ENCODE data around the gene ARRB1. TPM values are rescaled to one million over a fixed set of nuclear protein-coding genes. Genes with fewer than 3 reads are reported as not detected.
A peak's percentile ranks its signal among the peaks of the same experiment; 100 is the strongest.

The ARRB1 gene
- polyA plus RNA-seq, 4 donors, result 20.0 to 41.5 (median 31.1) TPM

GRCh38 chr11:75289919-75290318 lies 61.5 kb downstream of the ARRB1 start:
- no peaks in the 10 kb centered on the region for H3K9me3 ChIP-seq (ENCODE audit: control insufficient read depth in 2 of 2, insufficient read depth in 1 of 2, low read depth in 1 of 2, low read length in 1 of 2)
- DNase-seq (no peak), FAIRE-seq (no peak)
- WGBS, 3 donors, result 92 to 97% (median 93%) methylated on average over 12 of the region's 12 CpGs
- H3K27ac ChIP-seq (ENCODE audit: low read depth in 1 of 3, low read length in 2 of 3), result no peak overlapping the region
- no peaks in the 10 kb centered on the region for H3K4me1 ChIP-seq (ENCODE audit: control insufficient read depth in 3 of 3, insufficient read depth in 2 of 3, low read depth in 1 of 3, low read length in 2 of 3)
- H3K36me3 ChIP-seq (ENCODE audit: control insufficient read depth in 3 of 3, insufficient read depth in 2 of 3, low read depth in 1 of 3, low read length in 3 of 3), result peaks cover 5 to 80% (median 7%) of the 10 kb centered on the region in 3 donors
- H3K4me3 ChIP-seq (ENCODE audit: low read depth in 1 of 3, low read length in 3 of 3), result no peak overlapping the region
- no peaks in the 10 kb centered on the region for H3K27me3 ChIP-seq (ENCODE audit: control insufficient read depth in 3 of 3, insufficient read depth in 3 of 3, low read length in 3 of 3)

- DNase-seq, result no peak
- Histone ChIP-seq H3K9me3 (ENCODE audit: control insufficient read depth in 2 of 2, insufficient read depth in 1 of 2, low read depth in 1 of 2, low read length in 1 of 2) (no peaks in the 10 kb centered on the region), H3K27ac (ENCODE audit: low read depth in 1 of 3, low read length in 2 of 3) (no peak overlapping the region), H3K4me3 (ENCODE audit: low read depth in 1 of 3, low read length in 3 of 3) (no peak overlapping the region), H3K36me3 (ENCODE audit: control insufficient read depth in 3 of 3, insufficient read depth in 2 of 3, low read depth in 1 of 3, low read length in 3 of 3) (peaks cover 5 to 81% (median 7%) of the 10 kb centered on the region in 3 donors), H3K27me3 (ENCODE audit: control insufficient read depth in 3 of 3, insufficient read depth in 3 of 3, low read length in 3 of 3) (no peaks in the 10 kb centered on the region), H3K4me1 (ENCODE audit: control insufficient read depth in 3 of 3, insufficient read depth in 2 of 3, low read depth in 1 of 3, low read length in 2 of 3) (no peaks in the 10 kb centered on the region)
- WGBS, 3 donors, result 81 to 92% (median 86%) methylated on average over 6 of the region's 6 CpGs
- FAIRE-seq, result no peak
Measured at GRCh38 chr11:75289511-75289760, 62.0 kb downstream of the ARRB1 start.

GRCh38 chr11:75287579-75287978 lies 63.9 kb downstream of the ARRB1 start:
- Histone ChIP-seq H3K27me3 (ENCODE audit: control insufficient read depth in 3 of 3, insufficient read depth in 3 of 3, low read length in 3 of 3) (no peaks in the 10 kb centered on the region), H3K36me3 (ENCODE audit: control insufficient read depth in 3 of 3, insufficient read depth in 2 of 3, low read depth in 1 of 3, low read length in 3 of 3) (peaks cover 5 to 88% (median 7%) of the 10 kb centered on the region in 3 donors), H3K27ac (ENCODE audit: low read depth in 1 of 3, low read length in 2 of 3) (no peak overlapping the region), H3K4me3 (ENCODE audit: low read depth in 1 of 3, low read length in 3 of 3) (no peak overlapping the region), H3K9me3 (ENCODE audit: control insufficient read depth in 2 of 2, insufficient read depth in 1 of 2, low read depth in 1 of 2, low read length in 1 of 2) (no peaks in the 10 kb centered on the region), H3K4me1 (ENCODE audit: control insufficient read depth in 3 of 3, insufficient read depth in 2 of 3, low read depth in 1 of 3, low read length in 2 of 3) (no peaks in the 10 kb centered on the region)
- FAIRE-seq (no peak), DNase-seq (no peak)
- 95% methylated on average over 17 of the region's 17 CpGs for WGBS, 3 donors

GRCh38 chr11:75286826-75287465 lies 64.5 kb downstream of the ARRB1 start:
- Histone ChIP-seq H3K4me1 (ENCODE audit: control insufficient read depth in 3 of 3, insufficient read depth in 2 of 3, low read depth in 1 of 3, low read length in 2 of 3) (no peaks in the 10 kb centered on the region), H3K36me3 (ENCODE audit: control insufficient read depth in 3 of 3, insufficient read depth in 2 of 3, low read depth in 1 of 3, low read length in 3 of 3) (peaks cover 6 to 92% (median 9%) of the 10 kb centered on the region in 3 donors), H3K27me3 (ENCODE audit: control insufficient read depth in 3 of 3, insufficient read depth in 3 of 3, low read length in 3 of 3) (no peaks in the 10 kb centered on the region), H3K9me3 (ENCODE audit: control insufficient read depth in 2 of 2, insufficient read depth in 1 of 2, low read depth in 1 of 2, low read length in 1 of 2) (no peaks in the 10 kb centered on the region), H3K4me3 (ENCODE audit: low read depth in 1 of 3, low read length in 3 of 3) (no peak overlapping the region), H3K27ac (ENCODE audit: low read depth in 1 of 3, low read length in 2 of 3) (no peak overlapping the region)
- FAIRE-seq (no peak), DNase-seq (no peak)
- WGBS, 3 donors, result 78 to 86% (median 82%) methylated on average over 14 of the region's 14 CpGs

- 96 to 98% (median 98%) methylated on average over 5 of the region's 5 CpGs for WGBS, 3 donors
- no peak overlapping the region for H3K4me3 ChIP-seq (ENCODE audit: low read depth in 1 of 3, low read length in 3 of 3)
- H3K9me3 ChIP-seq (ENCODE audit: control insufficient read depth in 2 of 2, insufficient read depth in 1 of 2, low read depth in 1 of 2, low read length in 1 of 2), result no peaks in the 10 kb centered on the region
- DNase-seq (no peak), FAIRE-seq (no peak)
- peaks cover 0 to 5% (median 0%) of the 10 kb centered on the region in 3 donors for H3K4me1 ChIP-seq (ENCODE audit: control insufficient read depth in 3 of 3, insufficient read depth in 2 of 3, low read depth in 1 of 3, low read length in 2 of 3)
- H3K27me3 ChIP-seq (ENCODE audit: control insufficient read depth in 3 of 3, insufficient read depth in 3 of 3, low read length in 3 of 3), result no peaks in the 10 kb centered on the region
- H3K27ac ChIP-seq (ENCODE audit: low read depth in 1 of 3, low read length in 2 of 3), result no peak overlapping the region
- H3K36me3 ChIP-seq (ENCODE audit: control insufficient read depth in 3 of 3, insufficient read depth in 2 of 3, low read depth in 1 of 3, low read length in 3 of 3), result peaks cover 5 to 93% (median 9%) of the 10 kb centered on the region in 3 donors
Measured at GRCh38 chr11:75285776-75286360, 65.6 kb downstream of the ARRB1 start.

- Histone ChIP-seq H3K36me3 (ENCODE audit: control insufficient read depth in 3 of 3, insufficient read depth in 2 of 3, low read depth in 1 of 3, low read length in 3 of 3) (peaks cover 5 to 96% (median 14%) of the 10 kb centered on the region in 3 donors), H3K9me3 (ENCODE audit: control insufficient read depth in 2 of 2, insufficient read depth in 1 of 2, low read depth in 1 of 2, low read length in 1 of 2) (no peaks in the 10 kb centered on the region), H3K27me3 (ENCODE audit: control insufficient read depth in 3 of 3, insufficient read depth in 3 of 3, low read length in 3 of 3) (no peaks in the 10 kb centered on the region), H3K4me1 (ENCODE audit: control insufficient read depth in 3 of 3, insufficient read depth in 2 of 3, low read depth in 1 of 3, low read length in 2 of 3) (peaks cover 0 to 12% (median 0%) of the 10 kb centered on the region in 3 donors), H3K27ac (ENCODE audit: low read depth in 1 of 3, low read length in 2 of 3) (no peak overlapping the region), H3K4me3 (ENCODE audit: low read depth in 1 of 3, low read length in 3 of 3) (no peak overlapping the region)
- 87 to 92% (median 88%) methylated on average over 15 of the region's 16 CpGs for WGBS, 3 donors
- FAIRE-seq (no peak), DNase-seq (no peak)
Measured at GRCh38 chr11:75283391-75283931, 68.0 kb downstream of the ARRB1 start.

GRCh38 chr11:75281469-75282095 lies 69.9 kb downstream of the ARRB1 start:
- Histone ChIP-seq H3K27me3 (ENCODE audit: control insufficient read depth in 3 of 3, insufficient read depth in 3 of 3, low read length in 3 of 3) (no peaks in the 10 kb centered on the region), H3K4me1 (ENCODE audit: control insufficient read depth in 3 of 3, insufficient read depth in 2 of 3, low read depth in 1 of 3, low read length in 2 of 3) (peaks cover 0 to 15% (median 3%) of the 10 kb centered on the region in 3 donors), H3K36me3 (ENCODE audit: control insufficient read depth in 3 of 3, insufficient read depth in 2 of 3, low read depth in 1 of 3, low read length in 3 of 3) (peaks cover 5 to 97% (median 18%) of the 10 kb centered on the region in 3 donors), H3K27ac (ENCODE audit: low read depth in 1 of 3, low read length in 2 of 3) (peak overlapping the region in 1 of 3 donors; percentile 42), H3K4me3 (ENCODE audit: low read depth in 1 of 3, low read length in 3 of 3) (no peak overlapping the region), H3K9me3 (ENCODE audit: control insufficient read depth in 2 of 2, insufficient read depth in 1 of 2, low read depth in 1 of 2, low read length in 1 of 2) (no peaks in the 10 kb centered on the region)
- FAIRE-seq (no peak), DNase-seq (no peak)
- WGBS, 3 donors, result 70 to 83% (median 79%) methylated on average over 10 of the region's 10 CpGs

GRCh38 chr11:75280770-75281468 lies 70.5 kb downstream of the ARRB1 start:
- Histone ChIP-seq H3K27me3 (ENCODE audit: control insufficient read depth in 3 of 3, insufficient read depth in 3 of 3, low read length in 3 of 3) (no peaks in the 10 kb centered on the region), H3K9me3 (ENCODE audit: control insufficient read depth in 2 of 2, insufficient read depth in 1 of 2, low read depth in 1 of 2, low read length in 1 of 2) (no peaks in the 10 kb centered on the region), H3K4me1 (ENCODE audit: control insufficient read depth in 3 of 3, insufficient read depth in 2 of 3, low read depth in 1 of 3, low read length in 2 of 3) (peaks cover 0 to 21% (median 3%) of the 10 kb centered on the region in 3 donors), H3K27ac (ENCODE audit: low read depth in 1 of 3, low read length in 2 of 3) (peak overlapping the region in 2 of 3 donors; percentile 23 to 42), H3K36me3 (ENCODE audit: control insufficient read depth in 3 of 3, insufficient read depth in 2 of 3, low read depth in 1 of 3, low read length in 3 of 3) (peaks cover 5 to 92% (median 18%) of the 10 kb centered on the region in 3 donors), H3K4me3 (ENCODE audit: low read depth in 1 of 3, low read length in 3 of 3) (no peak overlapping the region)
- WGBS, 3 donors, result 37 to 59% (median 54%) methylated on average over 15 of the region's 15 CpGs
- FAIRE-seq, result no peak
- peak; percentile 43 to 74 for DNase-seq
